NCI-H2227 (cell line): Measurements from ENCODE around the gene ECI2.

Experiments
- DNase-seq: peaks from one replicate; lab custom pipeline; 2025; ENCODE audit not compliant: unreplicated experiment; lab: John Stamatoyannopoulos, UW

The ECI2 gene

DNA sequence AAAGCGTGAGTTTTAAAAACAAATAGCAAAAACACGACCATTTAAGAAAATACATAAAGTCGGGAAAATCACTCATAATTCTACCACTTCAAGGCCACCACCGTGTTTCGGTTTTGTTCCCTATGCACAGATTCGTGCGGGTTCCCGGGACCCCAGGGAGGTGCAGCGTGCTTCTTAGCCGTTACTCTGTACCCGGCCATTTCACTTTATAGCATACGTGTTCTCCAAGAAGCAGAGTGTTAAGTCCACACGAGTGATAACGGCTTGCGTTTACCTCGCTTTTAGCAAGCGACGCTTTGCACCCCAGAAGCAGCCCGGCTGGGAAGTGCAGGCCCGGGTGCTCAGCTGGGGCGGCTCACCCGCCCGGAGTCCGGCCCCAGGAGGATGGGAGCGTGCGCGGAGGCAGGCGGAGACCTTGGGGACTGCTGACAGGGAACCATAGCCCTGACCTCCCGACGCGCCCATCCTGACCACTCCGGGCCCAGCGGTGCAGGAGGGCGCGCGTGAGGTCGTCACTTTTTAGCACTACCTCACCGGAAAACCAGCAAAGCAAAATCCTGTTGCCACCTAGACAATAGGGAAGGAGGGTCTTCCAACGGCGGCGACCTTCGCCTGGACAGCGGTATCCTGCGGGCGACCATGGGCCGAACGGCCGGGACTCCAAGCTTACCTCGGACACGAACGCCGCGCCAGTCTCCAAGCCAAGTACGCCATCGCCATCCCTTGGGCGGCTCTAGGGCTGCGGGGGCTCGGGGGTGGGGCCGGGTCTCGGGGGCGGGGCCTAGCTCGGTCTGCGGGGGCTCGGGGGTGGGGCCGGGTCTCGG lies at the start of gene ECI2:
TSS of gene ECI2 (minus strand) at position 735 of the 824 bp plus-strand sequence. CDS start at position 720, 15 bp downstream.
- peak; percentile 76 for DNase-seq

DNA sequence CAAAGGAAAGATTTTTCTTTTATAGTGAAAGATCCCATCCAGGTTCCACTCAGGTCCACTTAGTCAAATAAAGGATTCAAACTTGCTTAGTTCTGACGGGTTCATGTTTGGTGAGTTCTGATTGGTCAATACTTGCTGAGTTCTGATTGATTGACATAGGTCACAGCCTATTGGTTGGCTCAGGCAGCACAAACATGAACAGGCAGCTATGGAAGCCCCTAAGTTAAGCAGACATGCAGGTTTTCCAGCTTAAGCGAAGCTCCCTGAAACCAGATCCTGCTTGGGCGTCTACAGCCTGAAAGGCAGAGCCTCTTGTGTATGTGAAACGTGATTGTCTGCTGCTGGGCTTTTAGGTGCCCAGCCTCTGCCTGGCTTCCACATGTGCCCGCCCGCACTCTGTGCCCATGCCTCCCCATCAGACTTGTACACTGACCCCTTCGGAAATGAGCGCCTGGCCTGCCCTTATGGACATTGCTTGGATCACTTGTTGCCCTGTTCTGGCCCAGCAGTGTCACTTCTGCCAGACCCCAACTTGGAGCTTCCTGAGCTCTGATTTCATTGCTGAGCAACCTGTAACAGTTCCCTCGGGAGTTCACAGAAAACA lies 45.4 kb upstream of the ECI2 start:
- no peak for DNase-seq

- DNase-seq, result no peak
Observed at GRCh38 chr6:4179960-4180651, 44.7 kb upstream of the ECI2 start.

- DNase-seq, result no peak
Observed at GRCh38 chr6:4178737-4179333, 43.5 kb upstream of the ECI2 start.

- no peak for DNase-seq
Observed at GRCh38 chr6:4176907-4177306, 41.5 kb upstream of the ECI2 start.

DNA sequence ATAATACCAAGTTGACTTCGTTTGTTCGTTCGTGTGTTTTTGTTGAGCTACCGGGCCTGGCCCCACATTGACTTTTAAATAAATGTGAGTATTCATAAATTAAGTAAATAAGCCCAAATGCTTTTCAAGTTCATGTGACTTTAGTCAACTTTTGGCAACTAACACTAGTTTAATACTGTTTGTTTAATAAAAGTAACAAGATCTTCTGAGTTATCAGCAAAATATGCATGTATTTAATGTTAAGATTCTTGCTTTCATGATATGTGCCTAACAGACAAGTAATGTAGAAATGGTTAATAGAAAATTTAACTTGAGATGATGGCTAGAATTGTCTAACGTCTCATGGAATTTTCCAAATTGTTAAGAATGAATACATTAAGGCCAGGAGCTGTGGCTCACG lies 38.7 kb upstream of the ECI2 start:
- no peak for DNase-seq

DNA sequence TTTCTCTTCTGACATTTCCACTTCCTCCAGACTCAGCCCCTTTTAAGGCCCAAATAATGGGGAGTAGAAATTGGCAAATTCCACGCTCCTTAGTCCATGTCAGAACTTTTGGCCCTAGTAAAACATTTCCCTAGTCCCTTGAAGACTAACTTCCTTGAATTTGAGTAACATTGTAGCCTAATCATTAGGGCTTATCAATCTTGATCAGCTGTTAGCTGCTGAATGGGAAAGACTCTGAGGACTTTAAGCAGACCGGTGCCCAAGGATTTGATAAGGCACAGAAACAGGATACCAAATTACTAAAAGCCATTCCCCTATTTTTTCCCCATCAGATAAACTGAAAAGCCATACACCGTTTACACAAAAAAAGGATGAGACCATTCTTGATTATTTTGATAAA lies 37.0 kb upstream of the ECI2 start:
- DNase-seq, result no peak

GRCh38 chr6:4170297-4170696 lies 34.9 kb upstream of the ECI2 start:
- no peak for DNase-seq

DNA sequence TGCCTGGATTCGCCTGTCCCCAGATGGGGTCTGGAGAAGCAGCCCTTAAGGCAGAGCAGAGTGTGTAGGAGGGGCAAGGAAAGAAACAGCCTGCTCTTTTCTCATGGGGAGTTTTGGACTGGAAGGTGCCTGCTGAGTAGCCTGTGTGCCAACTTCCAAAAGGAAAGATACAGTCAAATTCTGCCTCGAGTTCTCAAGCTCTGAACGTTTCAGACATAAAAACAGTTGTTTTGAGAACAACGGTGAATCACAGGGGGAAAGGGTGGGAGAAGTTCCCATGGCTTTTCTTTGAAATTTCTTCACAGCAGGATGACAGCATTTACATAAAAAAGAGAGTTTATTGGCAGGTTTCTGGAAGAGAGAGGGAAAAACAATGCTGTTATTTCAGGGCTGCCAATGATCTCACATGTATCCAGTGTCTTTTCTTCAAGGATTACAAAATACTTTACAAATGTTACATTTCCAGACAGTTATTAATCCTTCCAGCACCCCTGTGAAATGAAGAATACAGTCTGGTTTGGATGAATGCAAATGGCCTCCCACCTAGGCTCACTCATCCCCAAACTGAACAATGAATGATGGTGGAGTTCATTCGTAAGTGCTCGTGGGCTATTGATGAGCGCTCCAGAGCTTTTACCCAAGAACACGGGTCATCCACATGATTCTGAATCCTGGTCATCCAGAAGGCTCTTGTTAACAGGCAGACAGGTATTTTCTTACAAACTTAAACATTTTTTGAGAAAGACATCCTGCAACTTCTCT lies 33.8 kb upstream of the ECI2 start:
- no peak for DNase-seq

DNA sequence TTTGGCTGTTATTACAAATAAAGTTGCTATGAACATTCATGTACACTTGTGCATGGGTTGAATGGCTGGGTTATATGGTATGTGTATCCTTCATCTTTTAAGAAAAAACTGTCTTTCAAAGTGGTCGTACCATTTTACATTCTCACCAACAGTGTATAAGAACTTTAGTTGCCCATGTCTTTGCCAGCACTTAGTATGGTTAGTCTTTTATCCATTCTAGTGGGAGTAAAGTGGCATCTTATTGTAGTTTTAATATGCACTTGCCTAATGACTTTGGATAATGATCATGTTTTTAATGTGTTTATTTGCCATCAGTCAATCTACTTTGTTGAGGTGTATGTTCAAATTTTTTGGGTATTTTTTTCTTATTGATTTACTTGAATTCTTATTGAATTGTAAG lies 32.5 kb upstream of the ECI2 start:
- no peak for DNase-seq

DNA sequence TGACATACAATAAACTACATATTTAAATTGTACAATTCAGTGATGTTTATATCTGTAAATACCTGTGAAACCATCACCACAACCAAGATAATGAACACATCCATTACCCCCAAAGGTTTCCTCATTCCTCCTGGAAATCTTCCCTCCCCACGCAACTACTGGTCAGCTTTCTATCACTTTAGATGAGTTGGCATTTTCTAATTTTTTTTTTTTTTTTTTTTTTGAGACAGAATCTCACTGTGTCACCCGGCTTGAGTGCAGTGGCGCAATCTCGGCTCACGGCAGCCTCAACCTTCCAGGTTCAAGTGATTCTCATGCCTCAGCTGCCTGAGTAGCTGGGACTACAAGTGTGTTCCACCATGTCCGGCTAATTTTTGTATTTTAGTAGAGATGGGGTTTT lies 31.7 kb upstream of the ECI2 start:
- no peak for DNase-seq

- DNase-seq, result no peak
Observed at GRCh38 chr6:4164456-4164855, 29.1 kb upstream of the ECI2 start.

- no peak for DNase-seq
Observed at GRCh38 chr6:4164117-4164442, 28.7 kb upstream of the ECI2 start.

- DNase-seq, result no peak
Observed at GRCh38 chr6:4163408-4164116, 28.2 kb upstream of the ECI2 start.

- no peak for DNase-seq
Observed at GRCh38 chr6:4162370-4162769, 27.0 kb upstream of the ECI2 start.

- DNase-seq, result no peak
Observed at GRCh38 chr6:4159491-4159890, 24.1 kb upstream of the ECI2 start.

- DNase-seq, result no peak
Observed at GRCh38 chr6:4157506-4157905, 22.1 kb upstream of the ECI2 start.

DNA sequence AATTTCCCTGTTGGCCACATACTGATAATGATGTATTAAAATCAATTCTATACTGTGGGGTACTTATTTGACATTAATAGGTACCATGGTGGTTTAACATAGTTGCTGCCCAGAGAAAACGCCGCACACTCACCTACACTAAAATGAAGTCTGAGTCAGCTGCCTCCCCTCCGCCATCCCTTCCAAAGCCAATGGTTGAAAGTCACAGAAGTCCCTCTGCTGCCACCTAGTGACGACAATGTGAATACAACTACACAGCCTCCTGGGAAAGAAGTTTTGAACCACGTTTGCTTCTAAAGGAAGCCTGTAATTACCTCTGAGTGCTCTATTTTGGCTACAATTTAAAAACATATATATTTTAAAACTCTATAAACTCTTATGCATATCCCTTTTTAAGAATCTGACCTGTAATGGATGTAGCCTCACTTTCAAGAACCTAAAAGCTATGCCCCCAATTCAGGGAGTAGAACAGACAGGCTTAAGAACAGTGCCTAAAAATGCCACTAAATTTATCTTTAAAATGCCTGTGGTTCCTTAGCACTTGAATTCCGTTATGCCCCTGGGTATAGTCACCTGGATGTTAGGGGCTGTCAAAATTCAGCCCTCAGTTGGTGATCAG lies 20.6 kb upstream of the ECI2 start:
- peak; percentile 87 for DNase-seq

DNA sequence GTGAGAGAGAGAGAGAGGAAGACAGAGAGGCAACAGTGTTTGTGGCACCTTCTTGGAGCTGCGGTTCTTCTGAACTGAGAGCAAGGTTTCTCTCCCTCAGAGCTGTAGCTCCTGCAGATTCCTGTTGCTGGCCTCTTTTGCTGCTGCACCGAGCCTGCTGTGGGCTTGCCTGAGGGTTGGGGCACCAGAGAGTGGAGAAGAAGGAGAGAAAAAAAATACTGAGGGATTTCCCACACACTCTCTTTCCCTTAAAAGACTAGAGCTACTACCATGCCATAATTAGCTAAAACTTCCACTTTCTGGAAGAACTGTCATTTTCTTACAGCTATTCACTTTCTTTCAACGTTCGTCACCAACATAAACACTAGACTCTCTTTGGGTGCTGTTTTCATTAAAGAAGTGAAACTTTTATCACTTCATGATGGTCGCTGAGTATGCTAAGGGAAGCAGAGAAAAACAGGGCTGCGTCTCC lies 18.2 kb upstream of the ECI2 start:
- DNase-seq, result no peak

GRCh38 chr6:4145083-4145482 lies 9.7 kb upstream of the ECI2 start:
- DNase-seq, result no peak
